ES-I3 (cell line): ENCODE measurements around the gene CCSAP.

Source experiments
- H3K36me3 ChIP-seq: 2 replicates; pipeline ENCODE4 v1.6.1; 2013; ENCODE audit warnings: mild to moderate bottlenecking, low read length, control low read depth, moderate library complexity; ENCODE audit not compliant: insufficient read depth
- H3K4me1 ChIP-seq: 2 replicates; pipeline ENCODE4 v1.6.1; 2013; ENCODE audit warnings: mild to moderate bottlenecking, control low read depth, low read length; ENCODE audit not compliant: insufficient read depth
- H3K9ac ChIP-seq: 2 replicates; pipeline ENCODE4 v1.6.1; 2013; ENCODE audit warnings: low read depth, mild to moderate bottlenecking, low read length, moderate library complexity
- H3K9me3 ChIP-seq: 2 replicates; pipeline ENCODE4 v1.6.1; 2013; ENCODE audit warnings: mild to moderate bottlenecking, low read length, moderate library complexity; ENCODE audit not compliant: control insufficient read depth, insufficient read depth

The CCSAP gene

GRCh38 chr1:229325853-229326487 is 16.9 kb downstream of the CCSAP start:
- H3K36me3 ChIP-seq: peaks cover 11% of the 10 kb centered on the region
- H3K4me1 ChIP-seq: no peaks in the 10 kb centered on the region
- H3K9me3 ChIP-seq: no peaks in the 10 kb centered on the region
- H3K9ac ChIP-seq: no peak overlapping the region

- Histone ChIP-seq H3K4me1 (no peaks in the 10 kb centered on the region), H3K9me3 (no peaks in the 10 kb centered on the region), H3K9ac (no peak overlapping the region), H3K36me3 (peaks cover 11% of the 10 kb centered on the region)
Measured at GRCh38 chr1:229325401-229325800, 17.4 kb downstream of the CCSAP start.

- Histone ChIP-seq H3K9me3 (no peaks in the 10 kb centered on the region), H3K36me3 (peaks cover 11% of the 10 kb centered on the region), H3K9ac (no peak overlapping the region), H3K4me1 (no peaks in the 10 kb centered on the region)
Measured at GRCh38 chr1:229323885-229324553, 18.8 kb downstream of the CCSAP start.

- peaks cover 11% of the 10 kb centered on the region for H3K36me3 ChIP-seq
- peaks cover 3% of the 10 kb centered on the region; the same call in 1 of the 2 replicates for H3K4me1 ChIP-seq
- no peak overlapping the region for H3K9ac ChIP-seq
- no peaks in the 10 kb centered on the region for H3K9me3 ChIP-seq
Measured at GRCh38 chr1:229323201-229323600, 19.6 kb downstream of the CCSAP start.

- no peaks in the 10 kb centered on the region; the same call in 1 of the 2 replicates for H3K36me3 ChIP-seq
- H3K9ac ChIP-seq: no peak overlapping the region
- peaks cover 4% of the 10 kb centered on the region; the same call in 1 of the 2 replicates for H3K4me1 ChIP-seq
- H3K9me3 ChIP-seq: no peaks in the 10 kb centered on the region
Measured at GRCh38 chr1:229319487-229319886, 23.4 kb downstream of the CCSAP start.

- Histone ChIP-seq H3K9ac (no peak overlapping the region), H3K36me3 (no peaks in the 10 kb centered on the region; the same call in 1 of the 2 replicates), H3K4me1 (peaks cover 4% of the 10 kb centered on the region; the same call in 1 of the 2 replicates), H3K9me3 (no peaks in the 10 kb centered on the region)
Measured at GRCh38 chr1:229318056-229318455, 24.8 kb downstream of the CCSAP start.

GRCh38 chr1:229316166-229316565 is 26.7 kb downstream of the CCSAP start:
- peaks cover 4% of the 10 kb centered on the region; the same call in 1 of the 2 replicates for H3K4me1 ChIP-seq
- no peaks in the 10 kb centered on the region for H3K9me3 ChIP-seq
- no peaks in the 10 kb centered on the region for H3K36me3 ChIP-seq
- no peak overlapping the region for H3K9ac ChIP-seq

- no peaks in the 10 kb centered on the region for H3K9me3 ChIP-seq
- no peaks in the 10 kb centered on the region; the same call in 1 of the 2 replicates for H3K36me3 ChIP-seq
- H3K9ac ChIP-seq: no peak overlapping the region
- no peaks in the 10 kb centered on the region for H3K4me1 ChIP-seq
Measured at GRCh38 chr1:229310833-229311232, 32.0 kb downstream of the CCSAP start.

- Histone ChIP-seq H3K9me3 (no peaks in the 10 kb centered on the region), H3K4me1 (no peaks in the 10 kb centered on the region), H3K9ac (no peak overlapping the region), H3K36me3 (no peaks in the 10 kb centered on the region; the same call in 1 of the 2 replicates)
Measured at GRCh38 chr1:229309684-229310083, 33.2 kb downstream of the CCSAP start.

GRCh38 chr1:229309074-229309473 is 33.8 kb downstream of the CCSAP start:
- Histone ChIP-seq H3K9me3 (no peaks in the 10 kb centered on the region), H3K4me1 (no peaks in the 10 kb centered on the region), H3K36me3 (no peaks in the 10 kb centered on the region; the same call in 1 of the 2 replicates), H3K9ac (no peak overlapping the region)

- Histone ChIP-seq H3K9me3 (no peaks in the 10 kb centered on the region), H3K36me3 (no peaks in the 10 kb centered on the region; the same call in 1 of the 2 replicates), H3K4me1 (peaks cover 3% of the 10 kb centered on the region; the same call in 1 of the 2 replicates), H3K9ac (no peak overlapping the region)
Measured at GRCh38 chr1:229305392-229305791, 37.5 kb downstream of the CCSAP start.

GRCh38 chr1:229303855-229304254 is 39.0 kb downstream of the CCSAP start:
- Histone ChIP-seq H3K4me1 (peaks cover 3% of the 10 kb centered on the region; the same call in 1 of the 2 replicates), H3K9me3 (no peaks in the 10 kb centered on the region), H3K36me3 (no peaks in the 10 kb centered on the region; the same call in 1 of the 2 replicates), H3K9ac (no peak overlapping the region)

- Histone ChIP-seq H3K9me3 (no peaks in the 10 kb centered on the region), H3K9ac (no peak overlapping the region), H3K36me3 (no peaks in the 10 kb centered on the region; the same call in 1 of the 2 replicates), H3K4me1 (peaks cover 3% of the 10 kb centered on the region; the same call in 1 of the 2 replicates)
Measured at GRCh38 chr1:229302740-229303139, 40.1 kb downstream of the CCSAP start.

- no peaks in the 10 kb centered on the region; the same call in 1 of the 2 replicates for H3K36me3 ChIP-seq
- no peak overlapping the region for H3K9ac ChIP-seq
Measured at GRCh38 chr1:229300099-229300757, 42.6 kb downstream of the CCSAP start.

More at GRCh38 chr1:229300099-229300757, 42.6 kb downstream of the CCSAP start:
- Histone ChIP-seq H3K4me1 (peaks cover 3% of the 10 kb centered on the region; the same call in 1 of the 2 replicates), H3K9me3 (no peaks in the 10 kb centered on the region)
